Measurements from ENCODE around the gene SPC25. TPM values are rescaled to one million over a fixed set of nuclear protein-coding genes. Genes with fewer than 3 reads are reported as not detected.

SPC25 gene
- total and polyA plus RNA-seq, 10 of the 15 experiments (the other 5 are each of a cell fraction or from before 2014, with no cell fraction given): 18.7 to 61.5 (median 32.0) TPM

GRCh38 chr2:168928113-168928831 lies 38.0 kb upstream of the SPC25 start (continued):
- no peak for TF ChIP-seq REST (IDR thresholded peaks at IDR 0.05; ENCODE audit: low read depth, low read length)
- TF ChIP-seq HCFC1 (IDR thresholded peaks at IDR 0.05; ENCODE audit: low read length): no peak
- no peak for TF ChIP-seq MEF2A (IDR thresholded peaks at IDR 0.05; ENCODE audit: insufficient read depth, low read depth, low read length)
- no peak for TF ChIP-seq EZH2 (IDR thresholded peaks at IDR 0.05; ENCODE audit: borderline replicate concordance, control insufficient read depth, low read depth, low read length)

- H3K9me3 ChIP-seq (replicated peaks; ENCODE audit: control insufficient read depth, insufficient read depth, low read length): no peaks in the 10 kb centered on the region
- no peaks in the 10 kb centered on the region for H3K36me3 ChIP-seq (ENCODE audit: control insufficient read depth in 2 of 2, insufficient read depth in 2 of 2, low read length in 1 of 2)
- in situ Hi-C loops (cut with MboI): no loop called here
- H2AFZ ChIP-seq (ENCODE audit: control insufficient read depth, low read depth, low read length): no peak overlapping the region
- peaks cover 1 to 2% of the 10 kb centered on the region in 2 experiments; a peak in 3 of 4 replicates for H3K27me3 ChIP-seq (replicated peaks in 1 of 2; ENCODE audit: control insufficient read depth in 2 of 2, insufficient read depth in 2 of 2, low read length in 1 of 2)
- CTCF ChIA-PET: no interaction called here
- BruUV-seq (replicated peaks): no TSS peak
- no peak for DNase-seq (ENCODE audit: low read depth, low spot score)
- SMC1A ChIA-PET (ENCODE audit: uncharacterized antibody, unreplicated experiment): no interaction called here
- no peak for ATAC-seq
- no peak overlapping the region for H3K4me2 ChIP-seq (ENCODE audit: control insufficient read depth, insufficient read depth)
- RAD21 ChIA-PET (ENCODE audit: unreplicated experiment): no interaction called here
- no peak overlapping the region for H3K9ac ChIP-seq (ENCODE audit: control insufficient read depth, insufficient read depth, low read length)
- no peaks in the 10 kb centered on the region for H3K79me2 ChIP-seq (ENCODE audit: control insufficient read depth, insufficient read depth, low read length)
- POLR2A ChIA-PET: no interaction called here
- H3K27ac ChIP-seq (ENCODE audit: control insufficient read depth, insufficient read depth): no peak overlapping the region
- no peak overlapping the region for H3K4me3 ChIP-seq
- 29% methylated on average over 3 of the region's 3 CpGs for WGBS (ENCODE audit: insufficient coverage, insufficient replicate concordance, low lambda C conversion rate, missing lambda C conversion rate)
- FAIRE-seq: no peak
- H4K20me1 ChIP-seq (ENCODE audit: control insufficient read depth, insufficient read depth): no peaks in the 10 kb centered on the region
- H3K4me1 ChIP-seq (ENCODE audit: control insufficient read depth, insufficient read depth, low read length): no peaks in the 10 kb centered on the region
- intact Hi-C loops (cut with micrococcal nuclease; ENCODE audit: unreplicated experiment): no loop called here
- TF ChIP-seq PRDM15 (CRISPR knock-in tag; IDR thresholded peaks at IDR 0.05) (no peak), SKIL (IDR thresholded peaks at IDR 0.05; ENCODE audit: low read depth, poor library complexity, severe bottlenecking) (no peak), CREB1 (IDR thresholded peaks at IDR 0.05; ENCODE audit: low read depth) (no peak), NR2F1 (conservative IDR thresholded peaks at IDR 0.05) (no peak), FOS (IDR thresholded peaks at IDR 0.05; ENCODE audit: borderline replicate concordance, extremely low read depth, insufficient read length) (no peak), CBFB (IDR thresholded peaks at IDR 0.05; ENCODE audit: low read depth) (no peak), SMC3 (IDR thresholded peaks at IDR 0.05; ENCODE audit: borderline replicate concordance, low read length) (no peak), BCL11A (IDR thresholded peaks at IDR 0.05; ENCODE audit: low read depth, low read length) (no peak)
Measured at GRCh38 chr2:168926621-168927386, 36.6 kb upstream of the SPC25 start.
